K562 (cell line): ENCODE measurements around the gene UBXN6. TPM values are rescaled to one million over a fixed set of nuclear protein-coding genes. Genes with fewer than 3 reads are reported as not detected.

Experiments
- CHD4 ChIP-seq: fragments of 200-600 bp; sonication (generic); IDR thresholded peaks from 3 replicates; pipeline ENCODE4 v1.6.1; 2012; ENCODE audit warnings: low read depth, mild to moderate bottlenecking, mixed read lengths, low read length, inconsistent platforms; ENCODE audit not compliant: insufficient read depth, insufficient replicate concordance, poor library complexity, severe bottlenecking
- KAT7 ChIP-seq: sonication (generic); formaldehyde crosslinking; IDR thresholded peaks from 2 replicates; pipeline ENCODE4 v1.8.0; 2022; ENCODE audit warnings: missing genetic modification reagents, mild to moderate bottlenecking, borderline replicate concordance
- MYBL2 ChIP-seq, 2 experiments: fragments of 450-650 bp in 1 of 2; sonication (generic) in 1 of 2; formaldehyde crosslinking in 1 of 2; IDR thresholded peaks; 2 replicates each; pipeline versions ENCODE4 v1.6.1 to v1.8.1; 2017 to 2022; ENCODE audit warnings: borderline replicate concordance in 1 of 2, inconsistent platforms in 1 of 2, low read depth in 1 of 2, mild to moderate bottlenecking in 1 of 2, missing genetic modification reagents in 1 of 2, moderate library complexity in 1 of 2
- NFATC3 ChIP-seq: fragments of 450-650 bp; IDR thresholded peaks from 2 replicates; pipeline ENCODE4 v1.6.1; 2017; ENCODE audit warnings: mild to moderate bottlenecking
- PML ChIP-seq: IDR thresholded peaks from 2 replicates; pipeline ENCODE4 v1.6.1; 2012; ENCODE audit warnings: low read length, inconsistent platforms
- SFPQ ChIP-seq: fragments of 200-400 bp; formaldehyde crosslinking; IDR thresholded peaks from 2 replicates; pipeline ENCODE4 v1.6.1; 2017; ENCODE audit warnings: mild to moderate bottlenecking, low read depth, low read length, moderate library complexity
- SIRT6 ChIP-seq: IDR thresholded peaks from one replicate; pipeline ENCODE4 v1.6.1; 2012; ENCODE audit warnings: low read depth, mild to moderate bottlenecking, control low read depth, inconsistent platforms, low read length, moderate library complexity
- SMAD1 ChIP-seq: fragments of 150-350 bp; IDR thresholded peaks from 2 replicates; pipeline ENCODE4 v1.6.1; 2014; ENCODE audit warnings: low read length, low read depth; ENCODE audit not compliant: partially characterized antibody
- ZKSCAN1 ChIP-seq: fragments of 150-350 bp; IDR thresholded peaks from 2 replicates; pipeline ENCODE4 v1.6.1; 2016; ENCODE audit warnings: low read depth, low read length
- ZMIZ1 ChIP-seq, 2 experiments: fragments of 150-350 bp in 1 of 2; IDR thresholded peaks; 2 replicates each; pipeline ENCODE4 v1.6.1; 2012 to 2016; ENCODE audit warnings: low read depth in 2 of 2, low read length in 2 of 2, mild to moderate bottlenecking in 1 of 2, moderate library complexity in 1 of 2
- ZNF197 ChIP-seq: fragments of 200-800 bp; sonication (Bioruptor generic); IDR thresholded peaks from 2 replicates; pipeline ENCODE4 v1.6.1; 2016; ENCODE audit warnings: low read depth, missing genetic modification characterization, missing compliant biosample characterization
- ZNF551 ChIP-seq: fragments of 250-450 bp; sonication (Bioruptor Pico); IDR thresholded peaks from 2 replicates; pipeline ENCODE4 v1.5.0; 2021; ENCODE audit warnings: mild to moderate bottlenecking, moderate library complexity
- ZNF696 ChIP-seq: fragments of 250-450 bp; sonication (Bioruptor Pico); conservative IDR thresholded peaks from 2 replicates; pipeline ENCODE4 v1.4.0; 2020; ENCODE audit warnings: mild to moderate bottlenecking, moderate library complexity
- ZNF717 ChIP-seq: fragments of 250-450 bp; sonication (Bioruptor Pico); IDR thresholded peaks from 2 replicates; pipeline ENCODE4 v1.5.0; 2021
- polyA plus RNA-seq, 8 experiments: library from polyadenylated mRNA; depleted of rRNA in 4 of 8; stranded (reverse) in 5 of 8; unstranded in 3 of 8; fragments of >200 nt; fragmentation: Nextera tagmentation in 2 of 8; fragmentation: Illumina TruSeq in 1 of 8; extraction: Ambion mirVana in 2 of 8; extraction: Trizol in 1 of 8; gene quantifications; 2 replicates each; pipeline versions ENCODE4 v1.2.1 to v1.2.3, GENCODE V29; 2011 to 2014; ENCODE audit warnings: inconsistent platforms in 1 of 8, missing spikeins in 1 of 8
- total RNA-seq, 7 experiments: library from RNA; depleted of rRNA in 6 of 7; stranded (reverse); fragments of >200 nt in 6 of 7; fragmentation: Illumina TruSeq in 2 of 7; extraction: Trizol in 2 of 7; gene quantifications; 2 replicates each; pipeline versions ENCODE4 v1.2.1 to v1.2.3, GENCODE V29; 2011 to 2021; ENCODE audit warnings: low replicate concordance in 1 of 7
- TF ChIP-seq, protein P1 (sequence below): conservative IDR thresholded peaks from 2 replicates; pipeline ENCODE4 v1.6.1; 2011; ENCODE audit warnings: low read depth, mild to moderate bottlenecking, low read length; ENCODE audit not compliant: control insufficient read depth
- TF ChIP-seq, protein P2 (sequence below): fragments of 250-450 bp; sonication (Bioruptor Pico); IDR thresholded peaks from 2 replicates; pipeline ENCODE4 v1.4.0; 2020; ENCODE audit warnings: mild to moderate bottlenecking, moderate library complexity, borderline replicate concordance

The UBXN6 gene
- total and polyA plus RNA-seq, 9 of the 15 experiments (the other 6 are each of a cell fraction or from before 2014, with no cell fraction given): 0.48 to 90.2 (median 29.5) TPM

GRCh38 chr19:4454747-4455718 is 2.6 kb downstream of the UBXN6 start (continued):
- TF ChIP-seq SFPQ (no peak), CHD4 (no peak), PML (no peak), ZNF717 (CRISPR knock-in tag) (no peak), KAT7 (CRISPR knock-in tag) (no peak), ZKSCAN1 (peak; percentile 90), ZNF696 (no peak), ZNF197 (no peak), MYBL2 (IDR thresholded peaks at IDR 0.05; ENCODE audit: low read depth) (no peak), MYBL2 (CRISPR knock-in tag; IDR thresholded peaks at IDR 0.05; ENCODE audit: borderline replicate concordance) (no peak), ZNF551 (CRISPR knock-in tag) (no peak), NFATC3 (no peak), ZMIZ1 (IDR thresholded peaks at IDR 0.05; ENCODE audit: low read depth in 2 of 2, low read length in 2 of 2) (0 out of 4 replicates have a peak, but pooled peaks of 1 of the 2 experiments have one; percentile 51), SMAD1 (no peak), SIRT6 (no peak)
- TF ChIP-seq, protein P1, sequence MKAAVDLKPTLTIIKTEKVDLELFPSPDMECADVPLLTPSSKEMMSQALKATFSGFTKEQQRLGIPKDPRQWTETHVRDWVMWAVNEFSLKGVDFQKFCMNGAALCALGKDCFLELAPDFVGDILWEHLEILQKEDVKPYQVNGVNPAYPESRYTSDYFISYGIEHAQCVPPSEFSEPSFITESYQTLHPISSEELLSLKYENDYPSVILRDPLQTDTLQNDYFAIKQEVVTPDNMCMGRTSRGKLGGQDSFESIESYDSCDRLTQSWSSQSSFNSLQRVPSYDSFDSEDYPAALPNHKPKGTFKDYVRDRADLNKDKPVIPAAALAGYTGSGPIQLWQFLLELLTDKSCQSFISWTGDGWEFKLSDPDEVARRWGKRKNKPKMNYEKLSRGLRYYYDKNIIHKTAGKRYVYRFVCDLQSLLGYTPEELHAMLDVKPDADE: no peak
- TF ChIP-seq, protein P2, sequence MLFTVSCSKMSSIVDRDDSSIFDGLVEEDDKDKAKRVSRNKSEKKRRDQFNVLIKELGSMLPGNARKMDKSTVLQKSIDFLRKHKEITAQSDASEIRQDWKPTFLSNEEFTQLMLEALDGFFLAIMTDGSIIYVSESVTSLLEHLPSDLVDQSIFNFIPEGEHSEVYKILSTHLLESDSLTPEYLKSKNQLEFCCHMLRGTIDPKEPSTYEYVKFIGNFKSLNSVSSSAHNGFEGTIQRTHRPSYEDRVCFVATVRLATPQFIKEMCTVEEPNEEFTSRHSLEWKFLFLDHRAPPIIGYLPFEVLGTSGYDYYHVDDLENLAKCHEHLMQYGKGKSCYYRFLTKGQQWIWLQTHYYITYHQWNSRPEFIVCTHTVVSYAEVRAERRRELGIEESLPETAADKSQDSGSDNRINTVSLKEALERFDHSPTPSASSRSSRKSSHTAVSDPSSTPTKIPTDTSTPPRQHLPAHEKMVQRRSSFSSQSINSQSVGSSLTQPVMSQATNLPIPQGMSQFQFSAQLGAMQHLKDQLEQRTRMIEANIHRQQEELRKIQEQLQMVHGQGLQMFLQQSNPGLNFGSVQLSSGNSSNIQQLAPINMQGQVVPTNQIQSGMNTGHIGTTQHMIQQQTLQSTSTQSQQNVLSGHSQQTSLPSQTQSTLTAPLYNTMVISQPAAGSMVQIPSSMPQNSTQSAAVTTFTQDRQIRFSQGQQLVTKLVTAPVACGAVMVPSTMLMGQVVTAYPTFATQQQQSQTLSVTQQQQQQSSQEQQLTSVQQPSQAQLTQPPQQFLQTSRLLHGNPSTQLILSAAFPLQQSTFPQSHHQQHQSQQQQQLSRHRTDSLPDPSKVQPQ (CRISPR knock-in tag): no peak
